ENCODE measurements around the gene PPP2R1A. TPM values are rescaled to one million over a fixed set of nuclear protein-coding genes. Genes with fewer than 3 reads are reported as not detected.
"Not testable (repeated sequence)": the region's sequence is repeated elsewhere in the genome, so short reads cannot be mapped to it uniquely, and the experiment has no call there.

Gene PPP2R1A
- total RNA-seq, 2 donors from 2014 or later: 262 to 281 TPM

DNA sequence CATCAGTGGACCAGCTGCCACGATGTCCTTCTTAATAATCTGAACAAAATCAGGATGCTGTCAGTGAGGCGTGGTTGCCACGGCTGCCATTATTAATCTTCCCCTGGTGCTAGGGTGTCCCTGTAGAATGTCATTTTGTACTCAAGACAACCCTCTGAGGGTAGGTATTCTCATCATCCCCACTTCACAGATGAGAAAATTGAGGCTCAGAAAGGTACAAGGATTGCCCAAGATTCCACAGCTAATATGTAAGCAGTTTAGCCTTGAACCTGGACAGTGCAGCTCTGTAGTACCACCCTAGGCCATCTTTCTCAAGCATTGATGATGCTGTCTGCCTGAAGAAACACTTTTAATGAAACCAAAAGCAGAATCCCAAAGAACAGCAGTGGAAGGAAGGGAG, 8.1 kb downstream of the PPP2R1A start:
- ATAC-seq (no peak), DNase-seq (no peak)
- intact Hi-C loops (cut with DNase I, micrococcal nuclease): no loop called here

- DNase-seq (no peak), ATAC-seq (no peak)
- intact Hi-C loops (cut with DNase I, micrococcal nuclease): no loop called here
Observed at GRCh38 chr19:52198678-52199077, 8.8 kb downstream of the PPP2R1A start.

DNA sequence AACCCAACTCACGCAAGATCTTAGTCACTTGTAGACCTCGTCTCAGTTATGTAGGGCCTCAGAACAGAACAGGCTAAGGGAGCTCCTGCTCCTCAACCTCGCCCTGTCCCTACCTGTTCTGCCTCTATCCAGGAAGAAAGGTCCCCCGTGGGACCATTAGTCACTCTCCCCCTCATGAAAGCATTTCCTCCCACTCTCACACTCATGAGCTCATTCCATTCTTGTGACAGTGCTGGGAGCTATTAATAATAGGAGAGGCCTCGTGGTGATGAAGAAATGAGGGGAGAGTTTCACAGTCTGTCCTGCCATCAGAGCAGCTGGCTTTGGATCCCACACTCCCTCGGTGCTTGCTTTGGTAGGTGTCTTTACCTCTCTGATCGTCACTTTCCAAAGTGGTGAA, 10.2 kb downstream of the PPP2R1A start:
- ATAC-seq (no peak), DNase-seq (no peak)
- intact Hi-C loops (cut with DNase I, micrococcal nuclease): no loop called here

DNA sequence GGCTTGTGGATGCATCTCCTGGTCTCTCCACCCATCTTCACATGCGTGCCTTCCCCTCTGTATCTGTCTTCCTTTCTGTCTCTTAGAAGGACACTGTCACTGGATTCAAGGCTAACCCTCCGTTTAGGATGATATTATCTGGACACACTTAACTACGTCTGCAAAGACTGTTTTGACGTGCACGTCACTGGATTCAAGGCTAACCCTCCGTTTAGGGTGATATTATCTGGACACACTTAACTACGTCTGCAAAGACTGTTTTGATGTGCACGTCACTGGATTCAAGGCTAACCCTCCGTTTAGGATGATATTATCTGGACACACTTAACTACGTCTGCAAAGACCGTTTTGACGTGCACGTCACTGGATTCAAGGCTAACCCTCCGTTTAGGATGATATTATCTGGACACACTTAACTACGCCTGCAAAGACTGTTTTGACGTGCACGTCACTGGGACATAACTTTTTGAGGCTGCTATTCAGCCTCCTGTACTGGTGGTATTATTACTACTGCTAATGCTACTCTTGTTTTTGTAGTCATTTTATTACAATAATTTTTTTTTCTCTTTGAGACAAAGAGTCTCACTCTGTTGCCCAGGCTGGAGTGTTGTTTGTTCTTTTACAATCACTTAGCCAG, 11.0 kb downstream of the PPP2R1A start:
- DNase-seq; intact Hi-C loops (cut with DNase I, micrococcal nuclease); ATAC-seq: not testable (repeated sequence)

- ATAC-seq (no peak), DNase-seq (no peak)
- intact Hi-C loops (cut with DNase I, micrococcal nuclease): no loop called here
Observed at GRCh38 chr19:52206481-52206880, 16.6 kb downstream of the PPP2R1A start.

DNA sequence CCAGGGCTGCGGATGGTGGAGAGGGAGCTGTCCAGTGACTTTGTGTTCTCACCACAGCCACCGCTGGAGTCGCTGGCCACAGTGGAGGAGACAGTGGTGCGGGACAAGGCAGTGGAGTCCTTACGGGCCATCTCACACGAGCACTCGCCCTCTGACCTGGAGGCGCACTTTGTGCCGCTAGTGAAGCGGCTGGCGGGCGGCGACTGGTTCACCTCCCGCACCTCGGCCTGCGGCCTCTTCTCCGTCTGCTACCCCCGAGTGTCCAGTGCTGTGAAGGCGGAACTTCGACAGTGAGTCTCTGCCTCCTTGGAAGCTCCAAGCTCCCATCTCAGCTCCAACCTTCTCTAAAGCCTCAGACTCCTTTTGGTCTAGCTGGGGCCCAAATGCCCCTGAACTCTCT, 21.4 kb downstream of the PPP2R1A start:
- DNase-seq (no peak), ATAC-seq (no peak)
- intact Hi-C loops (cut with DNase I, micrococcal nuclease): no loop called here

DNA sequence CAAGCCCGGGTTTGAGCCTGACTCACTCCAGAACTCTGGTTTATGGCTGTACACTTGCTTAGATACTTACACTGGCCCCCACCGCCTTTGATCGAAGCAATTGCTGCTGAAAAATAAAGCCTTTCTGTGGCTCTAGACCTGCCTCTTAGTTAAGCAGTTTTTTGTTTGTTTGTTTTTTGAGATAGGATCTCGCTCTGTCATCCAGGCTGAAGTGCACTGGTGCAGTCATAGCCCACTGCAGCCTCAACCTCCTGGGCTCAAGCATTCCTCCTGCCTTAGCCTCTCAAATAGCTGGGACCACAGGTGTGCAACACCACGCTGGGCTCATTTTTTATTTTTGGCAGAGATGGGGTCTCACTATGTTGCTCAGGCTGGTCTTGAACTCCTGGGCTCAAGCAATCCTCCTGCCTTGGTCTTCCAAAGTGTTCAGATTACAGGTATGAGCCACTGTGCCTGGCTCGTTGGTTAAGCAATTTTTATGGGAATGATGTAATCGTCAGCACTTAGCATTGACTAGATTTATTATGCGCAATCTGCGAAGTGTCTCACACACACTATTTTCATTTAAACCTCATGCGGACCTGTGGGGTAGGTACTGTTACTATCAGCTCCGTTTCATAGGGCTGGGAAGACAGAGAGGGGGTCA, 22.2 kb downstream of the PPP2R1A start:
- ATAC-seq (no peak), DNase-seq (no peak)
- intact Hi-C loops (cut with DNase I, micrococcal nuclease): no loop called here

DNA sequence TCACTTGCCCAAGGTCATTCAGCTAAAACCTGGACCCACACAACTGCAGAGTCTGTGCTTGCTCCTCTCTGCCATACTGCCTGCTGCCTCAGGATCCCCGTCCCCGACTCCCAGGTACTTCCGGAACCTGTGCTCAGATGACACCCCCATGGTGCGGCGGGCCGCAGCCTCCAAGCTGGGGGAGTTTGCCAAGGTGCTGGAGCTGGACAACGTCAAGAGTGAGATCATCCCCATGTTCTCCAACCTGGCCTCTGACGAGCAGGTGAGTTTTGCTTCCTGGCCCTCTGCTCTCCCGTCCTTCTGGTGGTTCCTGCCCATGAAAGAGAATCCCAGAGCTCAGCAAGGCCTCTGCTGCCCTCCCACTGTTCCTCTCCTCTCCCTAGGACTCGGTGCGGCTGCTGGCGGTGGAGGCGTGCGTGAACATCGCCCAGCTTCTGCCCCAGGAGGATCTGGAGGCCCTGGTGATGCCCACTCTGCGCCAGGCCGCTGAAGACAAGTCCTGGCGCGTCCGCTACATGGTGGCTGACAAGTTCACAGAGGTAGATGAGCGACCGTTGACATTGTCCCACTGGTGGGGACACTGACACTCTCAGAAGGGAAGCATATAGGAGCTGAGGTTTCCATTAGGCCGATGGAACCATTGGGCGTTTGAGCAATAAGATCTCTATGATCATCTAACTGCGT, 22.9 kb downstream of the PPP2R1A start:
- no peak for ATAC-seq
- intact Hi-C loops (cut with DNase I, micrococcal nuclease): no loop called here
- DNase-seq: no peak

DNA sequence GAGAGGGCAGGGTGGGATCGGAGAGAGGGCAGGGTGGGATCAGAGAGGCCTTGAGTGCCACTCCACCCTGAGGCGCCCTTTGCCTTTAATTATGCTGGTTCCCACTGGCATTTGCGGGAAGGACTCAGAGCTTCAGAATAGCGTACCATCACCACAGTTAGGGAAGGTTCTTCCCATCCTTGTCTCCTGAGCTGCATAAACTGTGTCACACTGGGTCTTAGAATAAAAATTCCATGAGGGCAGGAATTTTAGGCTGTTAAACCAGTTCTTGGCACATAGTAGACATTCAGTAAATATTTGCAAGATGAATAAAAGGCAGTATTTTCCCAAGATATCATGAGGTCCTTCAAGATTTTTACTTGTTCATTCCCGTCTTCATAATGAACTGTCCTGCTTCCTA, 24.4 kb downstream of the PPP2R1A start:
- intact Hi-C loops (cut with DNase I, micrococcal nuclease): no loop called here
- ATAC-seq: no peak

DNA sequence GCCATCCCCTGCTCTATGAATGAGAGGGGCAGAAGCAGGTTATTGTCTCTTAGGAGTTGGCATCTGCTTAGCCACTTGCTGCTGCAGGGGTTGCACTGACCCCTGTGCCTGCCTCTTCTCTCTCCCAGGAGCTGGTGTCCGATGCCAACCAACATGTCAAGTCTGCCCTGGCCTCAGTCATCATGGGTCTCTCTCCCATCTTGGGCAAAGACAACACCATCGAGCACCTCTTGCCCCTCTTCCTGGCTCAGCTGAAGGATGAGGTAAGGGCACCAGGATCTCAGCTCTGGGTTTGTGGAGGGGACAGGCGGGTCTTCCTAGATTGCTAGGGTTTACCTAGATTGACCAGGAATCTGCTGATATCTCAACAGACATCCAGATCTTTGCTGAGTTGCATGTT, 26.5 kb downstream of the PPP2R1A start:
- no peak for ATAC-seq
- intact Hi-C loops (cut with DNase I, micrococcal nuclease): no loop called here
- DNase-seq: no peak

More for the DNA sequence above, 24.4 kb downstream of the PPP2R1A start:
- DNase-seq: no peak

GRCh38 chr19:52217576-52217975, 27.7 kb downstream of the PPP2R1A start:
- intact Hi-C loops (cut with DNase I, micrococcal nuclease): no loop called here
- ATAC-seq (no peak), DNase-seq (no peak)

GRCh38 chr19:52219611-52220010, 29.8 kb downstream of the PPP2R1A start:
- DNase-seq: no peak
- intact Hi-C loops (cut with DNase I, micrococcal nuclease): no loop called here
- no peak for ATAC-seq

GRCh38 chr19:52221031-52221430, 31.2 kb downstream of the PPP2R1A start:
- intact Hi-C loops (cut with DNase I, micrococcal nuclease): no loop called here
- DNase-seq (no peak), ATAC-seq (no peak)

GRCh38 chr19:52221831-52222375, 32.1 kb downstream of the PPP2R1A start:
- intact Hi-C loops (cut with DNase I, micrococcal nuclease): no loop called here
- DNase-seq (no peak), ATAC-seq (no peak)

GRCh38 chr19:52224211-52224610, 34.4 kb downstream of the PPP2R1A start:
- DNase-seq (no peak), ATAC-seq (no peak)
- intact Hi-C loops (cut with DNase I, micrococcal nuclease): no loop called here

DNA sequence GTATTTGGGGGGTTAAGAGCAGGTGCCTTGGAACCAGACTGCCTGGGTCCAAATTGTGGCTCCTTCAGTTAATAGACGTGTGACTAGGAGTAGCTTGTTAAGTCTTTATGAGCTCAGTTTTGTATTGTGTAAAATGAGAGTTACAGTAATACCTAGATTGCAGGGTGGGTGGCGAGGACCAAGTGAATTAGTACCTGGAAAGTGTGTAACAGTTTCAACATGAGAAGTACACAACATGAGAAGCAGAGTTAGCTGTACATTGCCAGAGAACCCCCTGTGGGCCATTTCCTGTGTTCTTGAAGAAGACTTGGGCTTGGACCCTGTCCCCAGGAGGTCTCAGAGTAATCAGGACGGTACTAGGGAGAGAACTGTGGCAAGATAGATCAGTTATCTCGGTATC, 36.8 kb downstream of the PPP2R1A start:
- DNase-seq: no peak
- intact Hi-C loops (cut with DNase I, micrococcal nuclease): no loop called here
- ATAC-seq: no peak

GRCh38 chr19:52227196-52227940, 37.5 kb downstream of the PPP2R1A start:
- no peak for ATAC-seq
- intact Hi-C loops (cut with DNase I, micrococcal nuclease): no loop called here
- no peak for DNase-seq

DNA sequence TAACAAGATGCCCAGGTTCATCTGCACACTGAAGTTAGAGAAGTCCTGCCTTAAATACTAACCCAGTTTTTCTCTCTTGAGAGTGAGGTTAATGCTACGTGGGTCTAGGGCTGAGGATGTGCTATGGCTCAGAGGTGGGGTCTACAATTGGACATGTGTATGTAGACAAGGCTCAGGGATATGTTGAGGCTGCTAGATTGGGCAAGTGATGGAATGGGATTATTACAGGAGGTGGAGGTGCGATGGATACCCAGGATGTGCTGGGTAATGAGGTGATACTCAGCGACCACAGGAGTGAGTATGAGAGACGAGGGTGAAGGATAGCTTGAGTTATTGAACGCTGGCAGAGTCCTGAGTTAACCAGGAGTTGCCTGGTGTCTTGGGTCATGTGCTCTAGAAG, 38.1 kb downstream of the PPP2R1A start:
- intact Hi-C loops (cut with DNase I, micrococcal nuclease): no loop called here
- DNase-seq (no peak), ATAC-seq (no peak)

- intact Hi-C loops (cut with DNase I, micrococcal nuclease): no loop called here
- ATAC-seq: peak; percentile 4
- no peak for DNase-seq
Observed at GRCh38 chr19:52229524-52229923, 39.7 kb downstream of the PPP2R1A start.
